ENCODE results near the gene FCRL5.

DNA sequence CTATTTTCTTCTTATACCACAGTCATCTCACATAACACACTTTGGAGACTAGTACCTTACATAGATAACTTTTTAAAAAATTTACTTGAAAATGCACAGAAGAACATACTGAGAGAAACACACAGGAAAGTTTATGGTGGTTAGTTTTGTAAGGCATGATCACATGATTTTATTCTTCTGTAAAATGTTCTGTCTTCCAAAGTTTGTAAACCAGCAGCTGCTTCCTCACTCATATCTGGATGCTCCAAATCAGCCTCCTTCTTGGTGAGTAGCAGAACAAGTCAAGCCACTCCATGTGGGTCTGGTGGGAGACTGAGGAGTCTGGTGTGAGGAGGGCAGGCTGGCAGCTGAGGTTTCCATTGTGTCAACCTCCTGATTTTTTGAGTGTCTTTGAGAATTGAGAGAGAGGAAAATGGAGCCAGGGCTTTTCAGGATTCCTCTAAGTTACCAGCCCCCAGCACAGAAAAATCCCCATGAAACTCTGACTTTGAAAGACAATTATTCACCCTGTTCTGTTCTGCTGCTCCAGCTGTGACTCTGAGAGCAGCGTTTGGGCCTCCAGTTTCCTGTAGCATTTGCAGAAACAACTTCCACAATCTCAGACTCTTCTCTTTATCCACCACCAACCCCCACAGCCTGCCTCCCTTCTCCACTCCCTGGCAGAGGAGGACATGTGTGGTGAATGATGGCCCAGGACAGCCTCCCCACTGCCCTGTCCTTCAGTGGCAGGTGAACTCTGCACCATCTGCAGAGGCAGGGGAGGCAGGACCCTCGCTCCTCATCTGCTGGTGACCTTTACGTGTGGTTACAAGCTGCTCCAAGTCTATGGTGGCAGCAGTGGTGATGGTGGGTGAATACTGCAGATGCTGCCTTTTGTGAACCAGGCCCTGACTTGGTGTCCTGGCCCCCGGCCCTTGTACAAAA lies 82.3 kb downstream of the FCRL5 start:
- no peak for TF ChIP-seq POLR2A (IDR thresholded peaks at IDR 0.05; ENCODE audit: low read depth, low read length)
- TF ChIP-seq POLR2AphosphoS5 (IDR thresholded peaks at IDR 0.05; ENCODE audit: low read depth, low read length) = no peak
- no peak for TF ChIP-seq TAF1 (IDR thresholded peaks at IDR 0.05; ENCODE audit: borderline replicate concordance, low read depth, low read length)

Data from GM12892 (cell line).